Sigmoid colon (tissue), 7 donors: ENCODE results near the gene GBGT1. TPM values are rescaled to one million over a fixed set of nuclear protein-coding genes. Genes with fewer than 3 reads are reported as not detected.

Experiments used
- DNase-seq: peaks from one replicate; pipeline ENCODE4 v3.0.0-alpha.2; 2019
- H3K27ac ChIP-seq, 4 donors: fragments of 200-600 bp; sonication (generic); one replicate each; pipeline ENCODE4 v1.5.1; 2016 to 2019; ENCODE audit warnings: mild to moderate bottlenecking in 1 of 4
- H3K27me3 ChIP-seq, 3 donors: fragments of 200-600 bp; sonication (generic); one replicate each; pipeline ENCODE4 v1.5.1; 2019; ENCODE audit warnings: mild to moderate bottlenecking in 1 of 3
- H3K36me3 ChIP-seq, 4 donors: fragments of 200-600 bp; sonication (generic); one replicate each; pipeline ENCODE4 v1.5.1; 2016 to 2019
- H3K4me1 ChIP-seq, 4 donors: fragments of 200-600 bp; sonication (generic); one replicate each; pipeline ENCODE4 v1.5.1; 2017 to 2019
- H3K4me3 ChIP-seq, 4 donors: fragments of 200-600 bp; sonication (generic); one replicate each; pipeline ENCODE4 v1.5.1; 2017 to 2019; ENCODE audit warnings: mild to moderate bottlenecking in 2 of 4, moderate library complexity in 1 of 4
- H3K9me3 ChIP-seq, 4 donors: fragments of 200-600 bp in 3 of 4; sonication (generic) in 3 of 4; one replicate each; pipeline versions ENCODE4 v1.5.1 to v1.6.1; 2013 to 2019
- EP300 ChIP-seq, 4 donors: sonication (generic); formaldehyde crosslinking; IDR thresholded peaks; one replicate each; pipeline ENCODE4 v1.6.1; 2017; ENCODE audit warnings: antibody characterized with exemption in 4 of 4
- POLR2A ChIP-seq, 2 donors: fragments of 450-650 bp; IDR thresholded peaks; one replicate each; pipeline ENCODE4 v1.6.1; 2016; ENCODE audit warnings: antibody characterized with exemption in 2 of 2, mild to moderate bottlenecking in 2 of 2, moderate library complexity in 2 of 2
- POLR2AphosphoS5 ChIP-seq, 4 donors: sonication (generic); formaldehyde crosslinking; IDR thresholded peaks; one replicate each; pipeline ENCODE4 v1.6.1; 2017; ENCODE audit warnings: antibody characterized with exemption in 4 of 4
- WGBS, 2 donors: extraction: QIAGEN DNeasy Blood & Tissue Kit; methylation state at CpG; one replicate each; pipeline ENCODE4 v1.1.7; 2013; 5-methylcytosine and 5-hydroxymethylcytosine counted together
- intact Hi-C: fragments of 100-400 bp; cut with DNase I; formaldehyde crosslinking; loops from one replicate; pipeline ENCODE4 v1.15.1; 2023
- polyA plus RNA-seq, 3 donors: library from polyadenylated mRNA; stranded (reverse); fragments of 200-250 nt; gene quantifications; one replicate each; pipeline ENCODE4 v1.2.3, GENCODE V29; 2013
- total RNA-seq, 4 donors: library from RNA; depleted of rRNA; stranded (reverse); fragments of >200 nt; gene quantifications; one replicate each; pipeline ENCODE4 v1.1.0, GENCODE V29; 2016
- TF ChIP-seq, protein P1 (sequence below), 4 experiments: fragments of 450-650 bp in 3 of 4; fragments of 200-600 bp in 1 of 4; IDR thresholded peaks; one replicate each; pipeline ENCODE4 v1.5.1; 2016 to 2019; ENCODE audit warnings: antibody characterized with exemption in 4 of 4, mild to moderate bottlenecking in 3 of 4, moderate library complexity in 2 of 4
- donor health status: healthy with polysubstance abuse.
- donor health status: Bipolar disorder and iron deficiency.
- donor health status: healthy.

Gene GBGT1
- total and polyA plus RNA-seq, 7 donors, result 4.2 to 31.1 (median 9.9) TPM

- Histone ChIP-seq H3K9me3 (no peaks in the 10 kb centered on the region), H3K36me3 (no peaks in the 10 kb centered on the region), H3K27ac (no peak overlapping the region), H3K27me3 (no peaks in the 10 kb centered on the region), H3K4me3 (no peak overlapping the region), H3K4me1 (peaks cover 0 to 26% (median 23%) of the 10 kb centered on the region in 4 donors)
- intact Hi-C loops, result no loop called here
- 95 to 96% methylated on average over 6 of the region's 6 CpGs for WGBS, 2 donors
- TF ChIP-seq POLR2A (IDR thresholded peaks at IDR 0.05), result no peak
- TF ChIP-seq POLR2AphosphoS5 (IDR thresholded peaks at IDR 0.05), result no peak
- TF ChIP-seq, protein P1, sequence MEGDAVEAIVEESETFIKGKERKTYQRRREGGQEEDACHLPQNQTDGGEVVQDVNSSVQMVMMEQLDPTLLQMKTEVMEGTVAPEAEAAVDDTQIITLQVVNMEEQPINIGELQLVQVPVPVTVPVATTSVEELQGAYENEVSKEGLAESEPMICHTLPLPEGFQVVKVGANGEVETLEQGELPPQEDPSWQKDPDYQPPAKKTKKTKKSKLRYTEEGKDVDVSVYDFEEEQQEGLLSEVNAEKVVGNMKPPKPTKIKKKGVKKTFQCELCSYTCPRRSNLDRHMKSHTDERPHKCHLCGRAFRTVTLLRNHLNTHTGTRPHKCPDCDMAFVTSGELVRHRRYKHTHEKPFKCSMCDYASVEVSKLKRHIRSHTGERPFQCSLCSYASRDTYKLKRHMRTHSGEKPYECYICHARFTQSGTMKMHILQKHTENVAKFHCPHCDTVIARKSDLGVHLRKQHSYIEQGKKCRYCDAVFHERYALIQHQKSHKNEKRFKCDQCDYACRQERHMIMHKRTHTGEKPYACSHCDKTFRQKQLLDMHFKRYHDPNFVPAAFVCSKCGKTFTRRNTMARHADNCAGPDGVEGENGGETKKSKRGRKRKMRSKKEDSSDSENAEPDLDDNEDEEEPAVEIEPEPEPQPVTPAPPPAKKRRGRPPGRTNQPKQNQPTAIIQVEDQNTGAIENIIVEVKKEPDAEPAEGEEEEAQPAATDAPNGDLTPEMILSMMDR (IDR thresholded peaks at IDR 0.05), result no peak
- no peak for TF ChIP-seq EP300 (IDR thresholded peaks at IDR 0.05)
- DNase-seq, result no peak
These were observed 12.7 kb downstream of the GBGT1 start for GRCh38 chr9:133151041-133151440.

GRCh38 chr9:133149130-133150015 lies 14.3 kb downstream of the GBGT1 start:
- Histone ChIP-seq H3K4me3 (peak overlapping the region; percentile 26 to 75 (median 62)), H3K36me3 (no peaks in the 10 kb centered on the region), H3K27ac (peak overlapping the region; percentile 83 to 95 (median 88)), H3K4me1 (peaks cover 0 to 35% (median 31%) of the 10 kb centered on the region in 4 donors), H3K9me3 (no peaks in the 10 kb centered on the region), H3K27me3 (no peaks in the 10 kb centered on the region)
- TF ChIP-seq EP300 (IDR thresholded peaks at IDR 0.05), result peak in 1 of 4 donors; percentile 54
- TF ChIP-seq, protein P1 (IDR thresholded peaks at IDR 0.05), result peak; percentile 22 to 31 (median 24)
- TF ChIP-seq POLR2AphosphoS5 (IDR thresholded peaks at IDR 0.05), result peak; percentile 73 to 79 (median 78)
- TF ChIP-seq POLR2A (IDR thresholded peaks at IDR 0.05), result peak; percentile 22 to 34
- peak; percentile 96 for DNase-seq
- WGBS, 2 donors, result 2% methylated on average over 95 of the region's 95 CpGs
- intact Hi-C loops, result loop anchor here (2.0 kb wide), 1 partner anchor 29 kb away; the partner anchor contains the start of gene RALGDS

DNA sequence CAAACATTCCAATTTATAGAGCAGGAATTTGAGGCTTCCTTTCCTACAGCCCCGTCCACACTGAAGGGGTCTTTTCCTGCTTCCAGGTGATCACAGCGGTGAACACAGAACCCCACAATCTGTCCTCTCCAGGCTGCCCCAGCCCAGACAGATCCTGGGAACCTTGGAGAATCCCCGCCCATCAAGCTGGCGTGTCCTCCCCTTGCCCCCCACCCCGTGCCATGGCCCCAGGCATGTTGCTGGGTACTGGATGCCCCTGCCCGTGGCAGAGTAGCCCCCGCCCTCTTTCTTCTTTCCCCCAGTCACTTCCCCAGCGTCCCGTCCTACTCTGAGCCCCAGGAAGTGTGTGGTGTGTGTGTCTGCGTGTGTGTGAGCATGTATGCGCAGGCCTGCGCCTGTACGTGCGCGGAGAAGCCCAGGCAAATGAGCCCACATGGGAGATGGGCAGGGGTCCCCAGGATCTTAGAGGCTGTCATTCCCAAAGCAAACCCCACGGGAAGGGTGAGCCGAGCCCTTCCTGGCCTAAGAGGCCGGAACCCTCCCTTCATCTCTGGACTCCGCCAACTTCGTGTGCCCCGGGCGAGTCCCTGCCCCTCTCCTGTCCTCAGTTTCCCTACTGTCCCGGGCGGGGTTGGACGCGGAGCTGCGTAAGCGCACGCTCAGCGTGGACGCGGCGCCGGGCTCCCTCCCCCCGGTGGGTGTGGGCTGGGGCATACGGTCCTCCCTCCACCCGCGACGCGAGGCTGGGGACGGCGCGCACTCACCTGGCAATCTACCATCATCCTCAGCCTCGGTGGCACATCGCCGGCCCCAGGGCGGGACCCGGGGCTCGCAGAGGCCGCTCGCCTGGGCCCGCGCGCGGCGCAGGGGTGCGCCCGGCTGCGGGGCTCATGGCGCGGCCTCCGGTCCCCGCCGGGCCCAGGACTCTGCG lies 15.2 kb downstream of the GBGT1 start:
- intact Hi-C loops, result loop anchor here (2.0 kb wide), 1 partner anchor 28 kb away; the partner anchor contains the start of gene RALGDS
- TF ChIP-seq, protein P1 (IDR thresholded peaks at IDR 0.05), result no peak
- TF ChIP-seq POLR2AphosphoS5 (IDR thresholded peaks at IDR 0.05), result peak in 2 of 4 donors; percentile 36 to 44
- DNase-seq, result peak; percentile 88

DNA sequence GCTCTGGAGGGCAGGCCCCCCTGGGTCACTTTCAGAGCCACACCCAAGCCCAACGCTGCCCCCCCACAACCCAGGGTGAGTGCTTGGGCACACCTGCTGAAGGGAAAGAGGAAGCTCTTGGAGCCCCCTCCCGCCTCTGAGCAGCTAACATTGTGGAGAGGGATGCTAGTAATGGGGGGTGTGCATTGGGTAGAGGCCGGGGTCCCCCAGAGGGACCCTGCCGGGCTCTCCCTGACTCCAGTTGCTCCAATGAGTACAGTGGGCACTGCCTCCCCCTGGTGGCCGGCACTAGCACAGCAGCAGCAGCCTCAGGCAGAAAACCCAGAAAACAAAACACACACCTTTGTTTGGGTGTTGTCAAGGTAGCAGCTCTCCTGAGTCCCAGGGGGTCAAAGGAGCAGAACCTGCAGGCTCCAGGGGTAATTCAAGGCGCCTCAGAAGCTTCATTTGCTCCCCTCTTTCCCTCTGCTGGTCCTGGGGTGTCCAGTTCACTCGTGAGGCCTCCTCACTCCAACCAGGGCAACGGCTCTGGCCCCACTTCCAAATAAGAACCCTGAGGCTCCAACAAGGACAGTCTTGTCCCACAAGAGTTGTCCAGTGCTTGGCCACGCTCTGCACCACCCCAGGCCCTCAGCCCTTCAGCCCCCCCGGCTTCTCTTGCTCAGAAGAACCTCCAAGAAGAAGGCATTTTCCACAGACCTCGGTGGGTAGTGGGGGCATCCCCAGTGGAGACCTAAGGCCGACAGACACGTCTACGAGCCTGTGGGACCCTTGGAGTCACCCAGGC lies 16.1 kb downstream of the GBGT1 start:
- Histone ChIP-seq H3K27me3 (no peaks in the 10 kb centered on the region), H3K9me3 (no peaks in the 10 kb centered on the region), H3K36me3 (no peaks in the 10 kb centered on the region), H3K27ac (peak overlapping the region; percentile 83 to 95 (median 88)), H3K4me3 (peak overlapping the region; percentile 62 to 75 (median 66)), H3K4me1 (peaks cover 0 to 53% (median 45%) of the 10 kb centered on the region in 4 donors)
- intact Hi-C loops, result loop anchor here (2.0 kb wide), 1 partner anchor 27 kb away; the partner anchor contains the start of gene RALGDS
- 5 to 23% methylated on average over 14 of the region's 14 CpGs for WGBS, 2 donors
- DNase-seq, result peak; percentile 82
- TF ChIP-seq POLR2AphosphoS5 (IDR thresholded peaks at IDR 0.05), result no peak
- TF ChIP-seq, protein P1 (IDR thresholded peaks at IDR 0.05), result peak; percentile 91 to 99 (median 97)

More for the DNA sequence above, 15.2 kb downstream of the GBGT1 start:
- Histone ChIP-seq H3K4me1 (peaks cover 0 to 44% (median 39%) of the 10 kb centered on the region in 4 donors), H3K27ac (peak overlapping the region; percentile 83 to 95 (median 88)), H3K9me3 (no peaks in the 10 kb centered on the region), H3K27me3 (no peaks in the 10 kb centered on the region), H3K36me3 (no peaks in the 10 kb centered on the region), H3K4me3 (peak overlapping the region; percentile 62 to 75 (median 66))
- WGBS, 2 donors, result 1 to 2% methylated on average over 65 of the region's 65 CpGs
